Caco-2 (cell line): ENCODE measurements around the gene RUNX2. TPM values are rescaled to one million over a fixed set of nuclear protein-coding genes. Genes with fewer than 3 reads are reported as not detected.

Experiments
- BruUV-seq: library from RNA; stranded (reverse); fragments of 400-500 nt; replicated peaks from 2 replicates; lab custom pipeline; 2021; lab: Mats Ljungman, UMichigan
- CTCF ChIA-PET: fragments of 300-600 bp; sonication (Branson Sonifier 250); formaldehyde crosslinking; loops from one replicate; lab custom pipeline; 2022; ENCODE audit warnings: antibody characterized with exemption; lab: Charles Lee
- POLR2A ChIA-PET: fragments of 300-600 bp; sonication (Branson Sonifier 250); formaldehyde crosslinking; loops from one replicate; lab custom pipeline; 2022; ENCODE audit warnings: antibody characterized with exemption; lab: Charles Lee
- DNase-seq, 2 experiments: peaks; one replicate each; pipeline versions ENCODE4 v3.0.0 to v3.0.0-alpha.2; 2020 to 2022
- H3K27me3 ChIP-seq: replicated peaks from 2 replicates; pipeline ENCODE4 v1.6.0; 2011; ENCODE audit warnings: low read length; ENCODE audit not compliant: control insufficient read depth, insufficient read depth
- H3K36me3 ChIP-seq: 2 replicates; pipeline ENCODE4 v1.5.1; 2011; ENCODE audit warnings: low read length; ENCODE audit not compliant: control insufficient read depth, insufficient read depth
- H3K4me1 ChIP-seq: fragments of 250-450 bp; sonication (Bioruptor Pico); 2 replicates; pipeline ENCODE4 v1.5.1; 2020; ENCODE audit warnings: mild to moderate bottlenecking
- H3K4me3 ChIP-seq: 2 replicates; pipeline ENCODE4 v1.5.1; 2011; ENCODE audit warnings: low read depth, mild to moderate bottlenecking, control low read depth, low read length
- H3K9me3 ChIP-seq: fragments of 250-450 bp; sonication (Bioruptor Pico); 2 replicates; pipeline ENCODE4 v1.5.1; 2020; ENCODE audit warnings: mild to moderate bottlenecking, moderate library complexity
- H3K27ac Mint-ChIP-seq: one replicate; pipeline ENCODE4 v1.8.0; 2022; ENCODE audit warnings: mixed read lengths; ENCODE audit not compliant: unreplicated experiment
- H3K27me3 Mint-ChIP-seq: one replicate; pipeline ENCODE4 v1.8.0; 2022; ENCODE audit warnings: mixed read lengths; ENCODE audit not compliant: insufficient read depth, unreplicated experiment
- H3K36me3 Mint-ChIP-seq: one replicate; pipeline ENCODE4 v1.8.0; 2022; ENCODE audit warnings: mild to moderate bottlenecking, mixed read lengths; ENCODE audit not compliant: insufficient read depth, unreplicated experiment
- H3K4me1 Mint-ChIP-seq: one replicate; pipeline ENCODE4 v1.8.0; 2022; ENCODE audit warnings: low read depth, mixed read lengths; ENCODE audit not compliant: unreplicated experiment
- H3K4me3 Mint-ChIP-seq: one replicate; pipeline ENCODE4 v1.8.0; 2022; ENCODE audit warnings: mild to moderate bottlenecking, moderate library complexity, mixed read lengths; ENCODE audit not compliant: unreplicated experiment
- H3K9me3 Mint-ChIP-seq: one replicate; pipeline ENCODE4 v1.8.0; 2022; ENCODE audit warnings: mixed read lengths; ENCODE audit not compliant: unreplicated experiment
- intact Hi-C: fragments of 100-400 bp; cut with micrococcal nuclease; formaldehyde crosslinking; loops from one replicate; pipeline ENCODE4 v1.10.0; 2022; ENCODE audit not compliant: unreplicated experiment
- total RNA-seq: library from RNA; stranded (reverse); gene quantifications from 2 replicates; pipeline ENCODE4 v1.2.3, GENCODE V29; 2022
- TF ChIP-seq, protein P1 (sequence below), 2 experiments: fragments of 200-600 bp in 1 of 2; IDR thresholded peaks; 1 replicate in 1 of 2; 2 replicates in 1 of 2; pipeline versions ENCODE4 v1.5.1 to v1.8.0; 2011 to 2022; ENCODE audit warnings: antibody characterized with exemption in 1 of 2, control low read depth in 1 of 2, inconsistent platforms in 1 of 2, low read depth in 1 of 2, low read length in 1 of 2, mild to moderate bottlenecking in 1 of 2, moderate library complexity in 1 of 2; ENCODE audit not compliant: insufficient read depth in 1 of 2, severe bottlenecking in 1 of 2, unreplicated experiment in 1 of 2

The RUNX2 gene
- total RNA-seq, 1 experiment from 2014 or later = not detected

DNA sequence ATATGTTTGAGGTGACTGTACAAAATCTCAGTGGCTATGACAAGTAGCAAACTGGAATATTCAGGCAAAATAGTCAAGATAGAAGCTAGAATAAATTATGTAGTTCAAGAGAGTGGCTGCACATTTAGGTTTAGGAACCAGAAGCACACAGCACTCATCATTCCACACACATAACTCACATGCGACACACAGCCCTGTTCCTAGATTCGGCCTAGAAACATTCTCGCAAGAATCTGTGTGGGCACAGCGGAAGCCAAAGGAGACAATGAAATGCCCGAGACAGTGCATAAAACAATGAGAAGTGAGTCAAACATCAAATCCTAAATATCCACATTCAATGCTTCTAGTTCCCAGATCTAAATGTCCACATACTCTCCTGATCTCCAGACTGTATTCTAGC is 59.1 kb downstream of the RUNX2 start:
- no TSS peak for BruUV-seq
- no peak overlapping the region for H3K4me3 ChIP-seq
- peaks cover 7% of the 10 kb centered on the region for H3K27me3 Mint-ChIP-seq
- H3K4me1 ChIP-seq = no peaks in the 10 kb centered on the region
- H3K36me3 ChIP-seq = no peaks in the 10 kb centered on the region
- TF ChIP-seq, protein P1, sequence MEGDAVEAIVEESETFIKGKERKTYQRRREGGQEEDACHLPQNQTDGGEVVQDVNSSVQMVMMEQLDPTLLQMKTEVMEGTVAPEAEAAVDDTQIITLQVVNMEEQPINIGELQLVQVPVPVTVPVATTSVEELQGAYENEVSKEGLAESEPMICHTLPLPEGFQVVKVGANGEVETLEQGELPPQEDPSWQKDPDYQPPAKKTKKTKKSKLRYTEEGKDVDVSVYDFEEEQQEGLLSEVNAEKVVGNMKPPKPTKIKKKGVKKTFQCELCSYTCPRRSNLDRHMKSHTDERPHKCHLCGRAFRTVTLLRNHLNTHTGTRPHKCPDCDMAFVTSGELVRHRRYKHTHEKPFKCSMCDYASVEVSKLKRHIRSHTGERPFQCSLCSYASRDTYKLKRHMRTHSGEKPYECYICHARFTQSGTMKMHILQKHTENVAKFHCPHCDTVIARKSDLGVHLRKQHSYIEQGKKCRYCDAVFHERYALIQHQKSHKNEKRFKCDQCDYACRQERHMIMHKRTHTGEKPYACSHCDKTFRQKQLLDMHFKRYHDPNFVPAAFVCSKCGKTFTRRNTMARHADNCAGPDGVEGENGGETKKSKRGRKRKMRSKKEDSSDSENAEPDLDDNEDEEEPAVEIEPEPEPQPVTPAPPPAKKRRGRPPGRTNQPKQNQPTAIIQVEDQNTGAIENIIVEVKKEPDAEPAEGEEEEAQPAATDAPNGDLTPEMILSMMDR (IDR thresholded peaks at IDR 0.05; ENCODE audit: insufficient read depth in 1 of 2, low read depth in 1 of 2, low read length in 1 of 2, severe bottlenecking in 1 of 2, unreplicated experiment in 1 of 2) = no peak
- H3K9me3 ChIP-seq = no peaks in the 10 kb centered on the region
- H3K4me3 Mint-ChIP-seq = no peak overlapping the region
- intact Hi-C loops = no loop called here
- POLR2A ChIA-PET = no interaction called here
- no peaks in the 10 kb centered on the region for H3K27me3 ChIP-seq
- no peaks in the 10 kb centered on the region for H3K9me3 Mint-ChIP-seq
- CTCF ChIA-PET = no interaction called here
- H3K27ac Mint-ChIP-seq = no peak overlapping the region
- no peak for DNase-seq
- H3K36me3 Mint-ChIP-seq = no peaks in the 10 kb centered on the region
- no peaks in the 10 kb centered on the region for H3K4me1 Mint-ChIP-seq

DNA sequence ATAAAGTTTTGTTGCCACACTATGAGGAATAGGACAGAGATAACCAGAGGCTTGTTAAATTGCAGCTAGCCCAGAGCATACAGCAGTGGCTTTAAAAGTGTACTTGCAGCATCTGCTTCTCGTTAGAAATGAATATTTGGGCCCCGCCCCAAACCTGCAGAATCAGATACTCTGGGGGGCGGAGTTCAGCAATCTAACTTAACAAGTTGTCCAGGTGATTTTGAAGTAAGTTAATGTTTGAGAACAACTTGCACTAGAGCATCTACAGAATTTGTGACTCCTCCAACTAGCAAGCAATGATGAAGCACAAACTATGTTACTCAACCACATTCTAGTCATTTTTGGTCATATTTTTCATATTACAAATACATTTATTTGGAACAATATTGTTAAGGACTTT is 60.2 kb downstream of the RUNX2 start:
- H3K27me3 Mint-ChIP-seq = peaks cover 7% of the 10 kb centered on the region
- DNase-seq = no peak

DNA sequence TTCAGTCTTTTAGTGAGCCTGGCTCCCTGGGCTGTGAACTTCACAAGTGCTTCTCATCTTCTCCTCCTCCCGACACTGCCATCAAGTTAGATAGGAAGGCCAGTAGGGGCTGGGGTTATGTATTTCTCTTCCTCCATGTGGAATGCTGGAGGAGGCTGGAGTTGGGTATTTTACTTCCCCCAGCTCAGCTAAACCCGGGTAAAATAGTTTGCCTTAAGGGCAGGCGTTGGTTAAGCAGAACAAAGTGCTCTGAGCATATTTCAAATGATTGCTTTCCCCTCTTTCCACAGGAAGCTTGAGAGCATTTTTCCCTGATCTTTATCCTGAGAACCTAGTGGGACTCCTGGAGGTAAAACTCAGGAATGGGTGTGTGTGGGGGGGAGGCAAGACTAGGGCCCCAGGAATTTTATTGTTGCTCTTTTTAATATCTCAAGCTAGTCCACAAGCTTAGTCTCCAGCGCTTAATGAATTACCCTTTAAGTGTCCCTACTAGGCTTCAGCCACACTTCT is 66.5 kb downstream of the RUNX2 start:
- peaks cover 2% of the 10 kb centered on the region for H3K27me3 Mint-ChIP-seq
- no TSS peak for BruUV-seq
- intact Hi-C loops = no loop called here
- H3K27ac Mint-ChIP-seq = no peak overlapping the region
- no peaks in the 10 kb centered on the region for H3K36me3 Mint-ChIP-seq
- DNase-seq = no peak
- no peaks in the 10 kb centered on the region for H3K9me3 Mint-ChIP-seq
- Histone ChIP-seq H3K9me3 (no peaks in the 10 kb centered on the region), H3K27me3 (no peaks in the 10 kb centered on the region), H3K4me3 (no peak overlapping the region), H3K36me3 (no peaks in the 10 kb centered on the region), H3K4me1 (no peaks in the 10 kb centered on the region)
- ChIA-PET CTCF (no interaction called here), POLR2A (no interaction called here)
- TF ChIP-seq, protein P1 (IDR thresholded peaks at IDR 0.05; ENCODE audit: insufficient read depth in 1 of 2, low read depth in 1 of 2, low read length in 1 of 2, severe bottlenecking in 1 of 2, unreplicated experiment in 1 of 2) = no peak
- no peaks in the 10 kb centered on the region for H3K4me1 Mint-ChIP-seq
- H3K4me3 Mint-ChIP-seq = no peak overlapping the region

More for the DNA sequence above, 60.2 kb downstream of the RUNX2 start:
- no peak overlapping the region for H3K4me3 ChIP-seq
- no peaks in the 10 kb centered on the region for H3K36me3 ChIP-seq
- H3K4me1 ChIP-seq = no peaks in the 10 kb centered on the region
- no peaks in the 10 kb centered on the region for H3K27me3 ChIP-seq
- BruUV-seq = no TSS peak
- CTCF ChIA-PET = no interaction called here
- no peaks in the 10 kb centered on the region for H3K9me3 Mint-ChIP-seq
- H3K4me3 Mint-ChIP-seq = no peak overlapping the region
- no peaks in the 10 kb centered on the region for H3K9me3 ChIP-seq
- POLR2A ChIA-PET = no interaction called here
- H3K27ac Mint-ChIP-seq = no peak overlapping the region
- H3K4me1 Mint-ChIP-seq = no peaks in the 10 kb centered on the region
- intact Hi-C loops = no loop called here
- no peaks in the 10 kb centered on the region for H3K36me3 Mint-ChIP-seq
- TF ChIP-seq, protein P1 (IDR thresholded peaks at IDR 0.05; ENCODE audit: insufficient read depth in 1 of 2, low read depth in 1 of 2, low read length in 1 of 2, severe bottlenecking in 1 of 2, unreplicated experiment in 1 of 2) = no peak
